ENCODE data around the gene DRAXIN.
"Not testable (repeated sequence)": the region's sequence is repeated elsewhere in the genome, so short reads cannot be mapped to it uniquely, and the experiment has no call there.

The DRAXIN gene

GRCh38 chr1:11642418-11643017 is 49.0 kb upstream of the DRAXIN start:
- TF ChIP-seq CTCF (tag by site-specific recombination; IDR thresholded peaks at IDR 0.05) = peak; percentile 90
- peak; percentile 70; the same call in 1 of the 2 replicates for TF ChIP-seq ZNF660 (tag by site-specific recombination; IDR thresholded peaks at IDR 0.05)
- TF ChIP-seq ZNF391 (tag by site-specific recombination; IDR thresholded peaks at IDR 0.05; ENCODE audit: borderline replicate concordance, low read depth) = 0 out of 2 replicates have a peak, but pooled peaks have one; percentile 35
- 0 out of 2 replicates have a peak, but pooled peaks have one; percentile 60 for TF ChIP-seq ZNF501 (tag by site-specific recombination; IDR thresholded peaks at IDR 0.05)
- TF ChIP-seq ZNF561 (tag by site-specific recombination; IDR thresholded peaks at IDR 0.05; ENCODE audit: borderline replicate concordance) = 0 out of 2 replicates have a peak, but pooled peaks have one; percentile 27
- peak; percentile 91 for TF ChIP-seq ZNF654 (tag by site-specific recombination; IDR thresholded peaks at IDR 0.05; ENCODE audit: low read depth)
- H3K27ac ChIP-seq (ENCODE audit: extremely low read depth, low read depth, low read length); H3K4me3 ChIP-seq (ENCODE audit: low read depth, low read length); POLR2A ChIA-PET; H3K4me1 ChIP-seq (ENCODE audit: control insufficient read depth, insufficient read depth, low read length); H3K9me3 ChIP-seq (ENCODE audit: control insufficient read depth, insufficient read depth, low read depth, low read length); H3K36me3 ChIP-seq (ENCODE audit: control insufficient read depth in 2 of 2, insufficient read depth in 1 of 2, low read length in 2 of 2): not testable (repeated sequence)
- CTCF ChIA-PET = interaction anchor here (0.6 to 5.7 kb wide), 29 partner anchors 8 to 878 kb away, joined by 3 to 95 read pairs (median 4); partner anchors contain the start of gene FBXO2

DNA sequence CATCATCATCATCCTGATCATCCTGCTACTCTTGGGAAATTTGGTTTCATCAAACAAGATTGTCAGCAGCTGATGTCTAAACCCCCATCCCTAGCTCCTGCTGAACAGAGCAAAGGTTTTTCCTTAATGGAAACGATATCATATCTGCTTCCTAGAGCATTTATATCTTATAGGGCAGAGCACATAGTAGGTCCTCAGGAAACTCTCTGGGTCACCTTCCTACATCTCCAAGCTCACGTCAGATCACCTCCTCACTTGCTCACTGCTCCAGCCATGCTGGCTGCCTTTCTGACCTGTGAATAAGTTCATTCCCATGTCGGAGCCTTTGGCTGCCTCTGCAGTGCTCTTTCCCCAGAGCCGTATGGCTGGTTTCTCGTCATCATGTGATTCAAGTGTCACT is 47.7 kb upstream of the DRAXIN start:
- Histone ChIP-seq H3K4me1 (ENCODE audit: control insufficient read depth, insufficient read depth, low read length) (no peaks in the 10 kb centered on the region), H3K36me3 (ENCODE audit: control insufficient read depth in 2 of 2, insufficient read depth in 1 of 2, low read length in 2 of 2) (no peaks in the 10 kb centered on the region), H3K4me3 (ENCODE audit: low read depth, low read length) (no peak overlapping the region), H3K27ac (ENCODE audit: extremely low read depth, low read depth, low read length) (no peak overlapping the region), H3K9me3 (ENCODE audit: control insufficient read depth, insufficient read depth, low read depth, low read length) (no peaks in the 10 kb centered on the region)
- CTCF ChIA-PET = interaction anchor here (0.7 to 5.7 kb wide), 20 partner anchors 9 to 1168 kb away, joined by 3 to 95 read pairs (median 4); partner anchors contain the start of genes AGTRAP and FBXO2
- POLR2A ChIA-PET = interaction anchor here (0.6 to 0.7 kb wide), 3 partner anchors 143 to 636 kb away, joined by 3 to 11 read pairs (median 3); no protein-coding TSS in a partner anchor
- TF ChIP-seq ZFHX2 (tag by site-specific recombination; conservative IDR thresholded peaks at IDR 0.05) = no peak
- TF ChIP-seq, protein P1, sequence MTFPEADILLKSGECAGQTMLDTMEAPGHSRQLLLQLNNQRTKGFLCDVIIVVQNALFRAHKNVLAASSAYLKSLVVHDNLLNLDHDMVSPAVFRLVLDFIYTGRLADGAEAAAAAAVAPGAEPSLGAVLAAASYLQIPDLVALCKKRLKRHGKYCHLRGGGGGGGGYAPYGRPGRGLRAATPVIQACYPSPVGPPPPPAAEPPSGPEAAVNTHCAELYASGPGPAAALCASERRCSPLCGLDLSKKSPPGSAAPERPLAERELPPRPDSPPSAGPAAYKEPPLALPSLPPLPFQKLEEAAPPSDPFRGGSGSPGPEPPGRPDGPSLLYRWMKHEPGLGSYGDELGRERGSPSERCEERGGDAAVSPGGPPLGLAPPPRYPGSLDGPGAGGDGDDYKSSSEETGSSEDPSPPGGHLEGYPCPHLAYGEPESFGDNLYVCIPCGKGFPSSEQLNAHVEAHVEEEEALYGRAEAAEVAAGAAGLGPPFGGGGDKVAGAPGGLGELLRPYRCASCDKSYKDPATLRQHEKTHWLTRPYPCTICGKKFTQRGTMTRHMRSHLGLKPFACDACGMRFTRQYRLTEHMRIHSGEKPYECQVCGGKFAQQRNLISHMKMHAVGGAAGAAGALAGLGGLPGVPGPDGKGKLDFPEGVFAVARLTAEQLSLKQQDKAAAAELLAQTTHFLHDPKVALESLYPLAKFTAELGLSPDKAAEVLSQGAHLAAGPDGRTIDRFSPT (tag by site-specific recombination; IDR thresholded peaks at IDR 0.05) = no peak
- TF ChIP-seq ZNF239 (tag by site-specific recombination; IDR thresholded peaks at IDR 0.05) = no peak
- TF ChIP-seq ZNF843 (tag by site-specific recombination; IDR thresholded peaks at IDR 0.05) = no peak
- TF ChIP-seq HOXC10 (CRISPR knock-in tag; IDR thresholded peaks at IDR 0.05) = no peak
- TF ChIP-seq ZBTB1 (tag by site-specific recombination; IDR thresholded peaks at IDR 0.05) = no peak
- TF ChIP-seq ZSCAN30 (tag by site-specific recombination; IDR thresholded peaks at IDR 0.05) = no peak
- TF ChIP-seq KLF8 (tag by site-specific recombination; IDR thresholded peaks at IDR 0.05) = no peak
- no peak for TF ChIP-seq ZNF660 (tag by site-specific recombination; IDR thresholded peaks at IDR 0.05)
- no peak for TF ChIP-seq YY2 (tag by site-specific recombination; IDR thresholded peaks at IDR 0.05)
- no peak for TF ChIP-seq ZNF449 (tag by site-specific recombination; IDR thresholded peaks at IDR 0.05)
- no peak for TF ChIP-seq REST (tag by site-specific recombination; IDR thresholded peaks at IDR 0.05)
- no peak for TF ChIP-seq ZBTB7A (tag by site-specific recombination; IDR thresholded peaks at IDR 0.05; ENCODE audit: low read depth)
- TF ChIP-seq TSHZ1 (tag by site-specific recombination; IDR thresholded peaks at IDR 0.05; ENCODE audit: borderline replicate concordance) = no peak
- no peak for TF ChIP-seq ZNF169 (tag by site-specific recombination; IDR thresholded peaks at IDR 0.05)
- no peak for TF ChIP-seq ZNF654 (tag by site-specific recombination; IDR thresholded peaks at IDR 0.05; ENCODE audit: low read depth)
- no peak for TF ChIP-seq ZNF510 (tag by site-specific recombination; IDR thresholded peaks at IDR 0.05; ENCODE audit: insufficient replicate concordance)

All from HEK293 (cell line).